Prostate gland (tissue), 2 donors: Measurements from ENCODE around the gene RAB1B.

ENCODE experiments used
- CTCF ChIP-seq, 4 experiments: fragments of 200-600 bp in 2 of 4; fragments of 450-650 bp in 2 of 4; sonication (generic) in 2 of 4; IDR thresholded peaks; 1 replicate in 3 of 4; 2 replicates in 1 of 4; pipeline ENCODE4 v1.5.1; 2016 to 2019; ENCODE audit warnings: antibody characterized with exemption in 4 of 4, mild to moderate bottlenecking in 2 of 4, moderate library complexity in 2 of 4
- POLR2A ChIP-seq: fragments of 450-650 bp; IDR thresholded peaks from one replicate; pipeline ENCODE4 v1.6.1; 2016; ENCODE audit warnings: antibody characterized with exemption, mild to moderate bottlenecking

DNA sequence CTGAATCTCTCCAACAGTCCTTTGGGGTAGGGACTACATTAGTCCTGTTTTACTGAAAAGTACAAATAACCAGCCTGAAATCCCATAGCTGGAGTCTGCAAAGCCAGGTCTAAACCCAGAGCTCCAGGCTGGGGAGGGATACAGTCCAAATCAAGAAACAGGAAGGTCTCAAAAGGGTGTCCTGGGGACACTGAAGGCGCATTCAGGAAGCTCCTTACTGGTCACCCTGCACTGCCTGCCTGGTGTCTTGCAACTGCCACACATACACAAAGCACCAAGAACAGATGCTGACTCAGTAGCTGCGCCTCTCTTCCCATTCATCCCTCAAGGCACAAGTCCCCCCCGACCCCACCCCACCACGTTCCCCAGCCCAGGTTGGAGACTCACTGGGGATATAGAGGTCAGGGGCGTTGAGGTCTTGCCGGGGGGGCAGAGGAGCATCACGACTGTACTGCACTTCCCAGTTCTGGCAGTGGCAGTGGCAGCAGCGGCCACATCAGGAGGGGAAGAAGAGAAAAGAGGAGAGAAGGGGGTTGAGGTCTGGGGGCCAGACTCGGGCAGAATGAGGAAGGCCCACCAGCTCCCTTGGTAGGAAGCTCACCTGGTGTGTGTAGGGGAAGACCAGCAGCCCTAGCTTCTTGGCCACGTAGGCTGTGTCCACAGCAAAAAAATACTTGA, 18.9 kb downstream of the RAB1B start:
- no peak for TF ChIP-seq POLR2A
- TF ChIP-seq CTCF (IDR thresholded peaks at IDR 0.05), result no peak
